OCI-LY1 (cell line): ENCODE data around the gene TACR3.

Experiments
- H2AFZ ChIP-seq: fragments of 200-600 bp; sonication (generic), shearing (Covaris generic); 2 replicates; pipeline ENCODE4 v1.6.0; 2014; ENCODE audit warnings: antibody characterized with exemption, mild to moderate bottlenecking, low read length
- H3F3A ChIP-seq: fragments of 200-600 bp; sonication (generic), shearing (Covaris generic); 2 replicates; pipeline ENCODE4 v1.6.0; 2014; ENCODE audit warnings: mild to moderate bottlenecking, antibody characterized with exemption, low read length, moderate library complexity; ENCODE audit not compliant: insufficient read depth
- H3K27ac ChIP-seq: fragments of 200-600 bp; sonication (generic); 2 replicates; pipeline ENCODE4 v1.5.1; 2014; ENCODE audit warnings: low read length, mixed run types, mild to moderate bottlenecking, low read depth; ENCODE audit not compliant: poor library complexity, severe bottlenecking
- H3K27me3 ChIP-seq: fragments of 200-600 bp; sonication (generic); 2 replicates; pipeline ENCODE4 v1.6.0; 2014; ENCODE audit warnings: antibody characterized with exemption, mild to moderate bottlenecking, low read length, moderate library complexity; ENCODE audit not compliant: insufficient read depth
- H3K36me3 ChIP-seq: fragments of 200-600 bp; sonication (generic); 2 replicates; pipeline ENCODE4 v1.6.1; 2014; ENCODE audit warnings: mild to moderate bottlenecking, antibody characterized with exemption, low read length, moderate library complexity, mixed read lengths; ENCODE audit not compliant: insufficient read depth
- H3K4me1 ChIP-seq: fragments of 200-600 bp; sonication (generic); 2 replicates; pipeline ENCODE4 v1.5.1; 2014; ENCODE audit warnings: mild to moderate bottlenecking, low read length, moderate library complexity; ENCODE audit not compliant: insufficient read depth, severe bottlenecking
- H3K4me2 ChIP-seq: fragments of 200-600 bp; sonication (generic), shearing (Covaris generic); 2 replicates; pipeline ENCODE4 v1.6.1; 2014; ENCODE audit warnings: low read length
- H3K4me3 ChIP-seq: fragments of 200-600 bp; sonication (generic); 2 replicates; pipeline ENCODE4 v1.5.1; 2014; ENCODE audit warnings: low read length, low read depth, mild to moderate bottlenecking, mixed read lengths; ENCODE audit not compliant: poor library complexity, severe bottlenecking
- H3K79me2 ChIP-seq: fragments of 200-600 bp; shearing (Covaris generic); 2 replicates; pipeline ENCODE4 v1.6.1; 2016; ENCODE audit warnings: mixed run types, low read length, mixed read lengths; ENCODE audit not compliant: insufficient read depth
- H3K9ac ChIP-seq: fragments of 200-600 bp; sonication (generic), shearing (Covaris generic); 2 replicates; pipeline ENCODE4 v1.6.1; 2014; ENCODE audit warnings: mild to moderate bottlenecking, low read length, mixed read lengths
- H3K9me2 ChIP-seq: fragments of 200-600 bp; sonication (generic), shearing (Covaris generic); 2 replicates; pipeline ENCODE4 v1.6.1; 2014; ENCODE audit warnings: low read depth, mild to moderate bottlenecking, low read length, mixed read lengths
- H3K9me3 ChIP-seq: fragments of 200-600 bp; shearing (Covaris generic); 2 replicates; pipeline ENCODE4 v1.6.1; 2014; ENCODE audit warnings: low read length, mixed read lengths
- H4K20me1 ChIP-seq: fragments of 200-600 bp; sonication (generic), shearing (Covaris generic); 2 replicates; pipeline ENCODE4 v1.6.0; 2016; ENCODE audit warnings: mild to moderate bottlenecking, low read length; ENCODE audit not compliant: insufficient read depth
- EZH2 ChIP-seq: fragments of 200-600 bp; sonication (generic), shearing (Covaris generic); IDR thresholded peaks from 2 replicates; pipeline ENCODE4 v1.8.0; 2017; ENCODE audit warnings: borderline replicate concordance, mixed run types, mild to moderate bottlenecking, antibody characterized with exemption, low read length, moderate library complexity, mixed read lengths
- TF ChIP-seq, protein P1 (sequence below): fragments of 200-600 bp; sonication (generic), shearing (Covaris generic); IDR thresholded peaks from 2 replicates; pipeline ENCODE4 v1.5.1; 2017; ENCODE audit warnings: mild to moderate bottlenecking, antibody characterized with exemption, low read length, moderate library complexity, mixed read lengths

Gene TACR3

DNA sequence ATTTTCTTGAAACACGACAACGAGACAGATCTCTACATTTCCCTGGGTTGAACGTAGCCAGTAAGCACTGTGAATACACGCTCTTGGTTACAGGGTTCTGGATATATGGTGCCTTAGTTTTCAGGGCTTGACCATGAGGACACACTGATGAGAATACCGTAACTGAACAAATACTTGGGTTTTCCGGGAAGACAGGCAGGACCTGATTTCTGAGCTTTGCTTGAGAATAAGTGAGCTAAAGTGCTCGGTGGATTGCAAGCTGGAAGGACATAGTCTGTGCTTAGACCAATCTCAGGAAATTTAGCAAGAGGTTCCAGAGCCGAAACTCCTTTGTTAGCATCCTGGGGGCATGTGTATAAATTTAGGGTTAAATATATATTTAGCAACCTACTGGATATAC, 876 bp upstream of the TACR3 start:
- Histone ChIP-seq H3K4me3 (no peak overlapping the region), H3F3A (no peaks in the 10 kb centered on the region), H3K4me2 (no peak overlapping the region), H3K9me3 (no peaks in the 10 kb centered on the region), H3K79me2 (no peaks in the 10 kb centered on the region), H3K4me1 (no peaks in the 10 kb centered on the region), H2AFZ (no peak overlapping the region), H3K27ac (no peak overlapping the region), H3K36me3 (no peaks in the 10 kb centered on the region), H3K9ac (no peak overlapping the region), H3K9me2 (no peaks in the 10 kb centered on the region; the same call in 1 of the 2 replicates), H3K27me3 (no peaks in the 10 kb centered on the region), H4K20me1 (no peaks in the 10 kb centered on the region)
- TF ChIP-seq EZH2 = no peak
- TF ChIP-seq, protein P1, sequence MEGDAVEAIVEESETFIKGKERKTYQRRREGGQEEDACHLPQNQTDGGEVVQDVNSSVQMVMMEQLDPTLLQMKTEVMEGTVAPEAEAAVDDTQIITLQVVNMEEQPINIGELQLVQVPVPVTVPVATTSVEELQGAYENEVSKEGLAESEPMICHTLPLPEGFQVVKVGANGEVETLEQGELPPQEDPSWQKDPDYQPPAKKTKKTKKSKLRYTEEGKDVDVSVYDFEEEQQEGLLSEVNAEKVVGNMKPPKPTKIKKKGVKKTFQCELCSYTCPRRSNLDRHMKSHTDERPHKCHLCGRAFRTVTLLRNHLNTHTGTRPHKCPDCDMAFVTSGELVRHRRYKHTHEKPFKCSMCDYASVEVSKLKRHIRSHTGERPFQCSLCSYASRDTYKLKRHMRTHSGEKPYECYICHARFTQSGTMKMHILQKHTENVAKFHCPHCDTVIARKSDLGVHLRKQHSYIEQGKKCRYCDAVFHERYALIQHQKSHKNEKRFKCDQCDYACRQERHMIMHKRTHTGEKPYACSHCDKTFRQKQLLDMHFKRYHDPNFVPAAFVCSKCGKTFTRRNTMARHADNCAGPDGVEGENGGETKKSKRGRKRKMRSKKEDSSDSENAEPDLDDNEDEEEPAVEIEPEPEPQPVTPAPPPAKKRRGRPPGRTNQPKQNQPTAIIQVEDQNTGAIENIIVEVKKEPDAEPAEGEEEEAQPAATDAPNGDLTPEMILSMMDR = no peak

- Histone ChIP-seq H3K9me3 (no peaks in the 10 kb centered on the region), H3K4me2 (no peak overlapping the region), H3K4me3 (no peak overlapping the region), H3K36me3 (no peaks in the 10 kb centered on the region), H3K9me2 (no peaks in the 10 kb centered on the region), H3K4me1 (no peaks in the 10 kb centered on the region), H3K27ac (no peak overlapping the region), H3K79me2 (no peaks in the 10 kb centered on the region), H2AFZ (no peak overlapping the region), H4K20me1 (no peaks in the 10 kb centered on the region), H3F3A (no peaks in the 10 kb centered on the region), H3K27me3 (no peaks in the 10 kb centered on the region), H3K9ac (no peak overlapping the region)
- TF ChIP-seq EZH2 = no peak
- TF ChIP-seq, protein P1 = no peak
Observed at GRCh38 chr4:103719105-103719829, 518 bp downstream of the TACR3 start.

DNA sequence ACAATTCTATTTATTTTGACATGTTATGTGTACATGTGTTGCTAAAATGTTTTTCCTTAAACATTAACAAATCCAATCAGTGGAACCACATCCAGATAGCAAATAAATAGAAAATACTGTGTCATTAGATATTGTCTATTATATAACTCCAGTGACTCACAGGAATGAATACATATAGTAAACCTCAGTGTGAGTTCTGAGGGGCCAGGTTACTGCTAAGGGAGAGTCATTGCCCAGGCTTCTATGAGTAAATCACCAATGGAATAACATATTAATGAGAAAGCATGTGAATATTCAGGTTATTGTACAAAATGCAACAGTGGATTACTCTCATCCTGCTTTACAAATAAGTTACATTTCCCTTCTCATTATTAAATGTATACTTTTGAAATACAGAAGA, 27.2 kb downstream of the TACR3 start:
- no peaks in the 10 kb centered on the region for H3K9me2 ChIP-seq
- TF ChIP-seq, protein P1 = no peak
- TF ChIP-seq EZH2 = no peak
- no peak overlapping the region for H3K9ac ChIP-seq
- H3K79me2 ChIP-seq = no peaks in the 10 kb centered on the region
- H3K9me3 ChIP-seq = no peaks in the 10 kb centered on the region
- H3F3A ChIP-seq = no peaks in the 10 kb centered on the region
- no peaks in the 10 kb centered on the region for H3K36me3 ChIP-seq
- no peaks in the 10 kb centered on the region for H4K20me1 ChIP-seq
- no peaks in the 10 kb centered on the region for H3K27me3 ChIP-seq
- no peaks in the 10 kb centered on the region for H3K4me1 ChIP-seq
- H3K27ac ChIP-seq = no peak overlapping the region
- H2AFZ ChIP-seq = no peak overlapping the region
- no peak overlapping the region for H3K4me2 ChIP-seq
- H3K4me3 ChIP-seq = no peak overlapping the region
